ACC112 (cell line): ENCODE data around the gene GPC6.

Source experiments
- H2AFZ ChIP-seq: fragments of 200-600 bp; sonication (generic); one replicate; pipeline ENCODE4 v1.6.0; 2017; ENCODE audit warnings: antibody characterized with exemption, low read length; ENCODE audit not compliant: unreplicated experiment
- H3K27ac ChIP-seq: fragments of 200-600 bp; sonication (generic); 2 replicates; pipeline ENCODE4 v1.5.1; 2014; ENCODE audit warnings: low read depth, mild to moderate bottlenecking, antibody characterized with exemption, low read length, moderate library complexity
- H3K27me3 ChIP-seq: fragments of 200-600 bp; sonication (generic); 2 replicates; pipeline ENCODE4 v1.6.1; 2014; ENCODE audit warnings: mild to moderate bottlenecking, antibody characterized with exemption, low read length, moderate library complexity, mixed read lengths; ENCODE audit not compliant: insufficient read depth
- H3K36me3 ChIP-seq: fragments of 200-600 bp; sonication (generic); 2 replicates; pipeline ENCODE4 v1.6.1; 2016; ENCODE audit warnings: mild to moderate bottlenecking, antibody characterized with exemption, low read length, moderate library complexity, mixed read lengths; ENCODE audit not compliant: insufficient read depth
- H3K4me1 ChIP-seq: fragments of 200-600 bp; sonication (generic); one replicate; pipeline ENCODE4 v1.6.1; 2016; ENCODE audit warnings: low read length, mixed read lengths; ENCODE audit not compliant: insufficient read depth, unreplicated experiment, control insufficient read depth
- H3K4me3 ChIP-seq: fragments of 200-600 bp; sonication (generic); 2 replicates; pipeline ENCODE4 v1.5.1; 2014; ENCODE audit warnings: mild to moderate bottlenecking, low read depth, low read length
- H3K79me2 ChIP-seq: fragments of 200-600 bp; sonication (generic); one replicate; pipeline ENCODE4 v1.6.0; 2016; ENCODE audit warnings: low read length; ENCODE audit not compliant: control insufficient read depth, unreplicated experiment, insufficient read depth

Gene GPC6

GRCh38 chr13:93293710-93294109, 67.1 kb downstream of the GPC6 start:
- H3K4me1 ChIP-seq = peaks cover 10% of the 10 kb centered on the region
- no peaks in the 10 kb centered on the region for H3K36me3 ChIP-seq
- no peak overlapping the region for H3K4me3 ChIP-seq
- no peak overlapping the region for H2AFZ ChIP-seq
- H3K27ac ChIP-seq = no peak overlapping the region
- no peaks in the 10 kb centered on the region for H3K27me3 ChIP-seq
- H3K79me2 ChIP-seq = no peaks in the 10 kb centered on the region

- Histone ChIP-seq H3K36me3 (no peaks in the 10 kb centered on the region), H3K79me2 (no peaks in the 10 kb centered on the region), H3K4me1 (no peaks in the 10 kb centered on the region), H3K27me3 (no peaks in the 10 kb centered on the region), H3K4me3 (no peak overlapping the region), H3K27ac (no peak overlapping the region), H2AFZ (no peak overlapping the region)
These were observed 70.0 kb downstream of the GPC6 start for GRCh38 chr13:93296584-93296983.

GRCh38 chr13:93298713-93299112, 72.1 kb downstream of the GPC6 start:
- no peaks in the 10 kb centered on the region for H3K79me2 ChIP-seq
- H3K4me1 ChIP-seq = no peaks in the 10 kb centered on the region
- H2AFZ ChIP-seq = no peak overlapping the region
- no peak overlapping the region for H3K4me3 ChIP-seq
- H3K27ac ChIP-seq = no peak overlapping the region
- no peaks in the 10 kb centered on the region for H3K27me3 ChIP-seq
- H3K36me3 ChIP-seq = no peaks in the 10 kb centered on the region

GRCh38 chr13:93304134-93304533, 77.5 kb downstream of the GPC6 start:
- Histone ChIP-seq H3K79me2 (no peaks in the 10 kb centered on the region), H3K27ac (no peak overlapping the region), H3K4me1 (peaks cover 21% of the 10 kb centered on the region), H3K4me3 (no peak overlapping the region), H3K27me3 (no peaks in the 10 kb centered on the region), H2AFZ (no peak overlapping the region), H3K36me3 (no peaks in the 10 kb centered on the region)

- H3K4me1 ChIP-seq = peaks cover 21% of the 10 kb centered on the region
- no peaks in the 10 kb centered on the region for H3K79me2 ChIP-seq
- no peaks in the 10 kb centered on the region for H3K27me3 ChIP-seq
- H3K36me3 ChIP-seq = no peaks in the 10 kb centered on the region
- no peak overlapping the region for H2AFZ ChIP-seq
- H3K27ac ChIP-seq = no peak overlapping the region
- no peak overlapping the region for H3K4me3 ChIP-seq
These were observed 78.4 kb downstream of the GPC6 start for GRCh38 chr13:93304868-93305613.

- no peaks in the 10 kb centered on the region for H3K27me3 ChIP-seq
- no peaks in the 10 kb centered on the region for H3K79me2 ChIP-seq
- H3K4me3 ChIP-seq = peak overlapping the region; percentile 17; the same call in 1 of the 2 replicates
- no peaks in the 10 kb centered on the region for H3K36me3 ChIP-seq
- H3K4me1 ChIP-seq = peaks cover 21% of the 10 kb centered on the region
- peak overlapping the region; percentile 3 for H2AFZ ChIP-seq
- H3K27ac ChIP-seq = peak overlapping the region; percentile 64
These were observed 79.3 kb downstream of the GPC6 start for GRCh38 chr13:93305886-93306285.

- H3K79me2 ChIP-seq = no peaks in the 10 kb centered on the region
- peaks cover 21% of the 10 kb centered on the region for H3K4me1 ChIP-seq
- H3K4me3 ChIP-seq = no peak overlapping the region
- H2AFZ ChIP-seq = no peak overlapping the region
- no peaks in the 10 kb centered on the region for H3K36me3 ChIP-seq
- no peaks in the 10 kb centered on the region for H3K27me3 ChIP-seq
- H3K27ac ChIP-seq = no peak overlapping the region
These were observed 80.5 kb downstream of the GPC6 start for GRCh38 chr13:93307136-93307535.

GRCh38 chr13:93307651-93308050, 81.0 kb downstream of the GPC6 start:
- H3K4me3 ChIP-seq = no peak overlapping the region
- H3K36me3 ChIP-seq = no peaks in the 10 kb centered on the region
- H3K27ac ChIP-seq = no peak overlapping the region
- peaks cover 21% of the 10 kb centered on the region for H3K4me1 ChIP-seq
- no peak overlapping the region for H2AFZ ChIP-seq
- H3K27me3 ChIP-seq = no peaks in the 10 kb centered on the region
- no peaks in the 10 kb centered on the region for H3K79me2 ChIP-seq

- H3K4me1 ChIP-seq = peaks cover 21% of the 10 kb centered on the region
- peak overlapping the region; percentile 12; the same call in 1 of the 2 replicates for H3K4me3 ChIP-seq
- H3K27ac ChIP-seq = peak overlapping the region; percentile 78
- no peak overlapping the region for H2AFZ ChIP-seq
- H3K36me3 ChIP-seq = no peaks in the 10 kb centered on the region
- no peaks in the 10 kb centered on the region for H3K79me2 ChIP-seq
- no peaks in the 10 kb centered on the region for H3K27me3 ChIP-seq
These were observed 83.4 kb downstream of the GPC6 start for GRCh38 chr13:93309886-93310523.

- Histone ChIP-seq H2AFZ (no peak overlapping the region), H3K36me3 (no peaks in the 10 kb centered on the region), H3K27ac (no peak overlapping the region), H3K4me3 (no peak overlapping the region), H3K79me2 (no peaks in the 10 kb centered on the region), H3K4me1 (no peaks in the 10 kb centered on the region), H3K27me3 (no peaks in the 10 kb centered on the region)
These were observed 90.2 kb downstream of the GPC6 start for GRCh38 chr13:93316841-93317240.
